GM19240 (cell line): Measurements from ENCODE around the gene TMEM271.

ENCODE experiments used
- DNase-seq: peaks from one replicate; pipeline ENCODE4 v3.0.0; 2011; ENCODE audit warnings: low spot score; ENCODE audit not compliant: insufficient read length

Gene TMEM271, protein sequence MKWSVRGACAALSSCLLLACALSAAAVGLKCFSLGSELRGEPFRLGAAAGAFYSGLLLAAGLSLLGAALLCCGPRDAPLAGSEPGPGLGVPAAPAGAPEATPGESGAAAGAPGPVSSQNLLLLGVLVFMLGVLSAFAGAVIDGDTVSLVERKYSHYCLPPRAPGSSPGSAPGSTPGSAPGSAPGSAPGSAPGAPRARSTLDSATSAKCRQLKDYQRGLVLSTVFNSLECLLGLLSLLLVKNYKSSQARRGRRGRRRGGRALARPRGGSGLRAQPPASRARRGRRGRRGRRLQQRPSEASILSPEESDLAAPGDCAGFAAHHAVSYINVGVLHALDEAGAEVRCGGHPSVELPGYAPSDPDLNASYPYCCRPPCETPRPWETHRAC

DNA sequence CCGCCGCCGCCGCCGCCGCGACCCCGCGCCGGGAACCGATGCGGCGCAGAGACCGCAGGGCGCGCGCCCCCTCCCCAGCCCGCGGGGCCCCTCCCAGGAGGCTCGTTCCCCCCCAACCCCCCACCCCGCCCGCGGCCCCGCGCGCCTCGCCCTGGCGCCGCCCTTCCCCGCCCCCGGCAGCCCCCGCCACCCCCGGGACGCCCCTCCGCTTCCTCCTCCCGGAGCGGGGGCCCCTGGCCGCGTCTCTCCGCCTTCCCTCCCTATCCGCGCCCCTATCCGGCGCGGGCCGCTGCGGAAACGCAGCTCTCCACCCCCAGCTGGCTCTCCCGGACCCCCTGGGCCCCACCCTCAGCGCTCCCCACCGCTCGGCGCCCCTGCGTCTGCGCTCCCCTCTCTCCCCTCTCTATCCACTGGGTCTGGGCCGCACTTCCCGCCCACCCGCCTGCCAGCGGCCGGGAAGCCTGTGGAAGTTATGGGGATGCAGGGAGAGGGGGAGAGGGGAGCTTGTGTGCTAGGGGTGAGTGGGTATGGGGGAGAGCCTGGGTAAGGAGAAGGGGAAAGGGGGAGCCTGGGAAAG lies at the start of gene TMEM271:
Gene TMEM271, minus strand, starts transcription at position 51 of the 577 bp plus-strand sequence. CDS start 233 bp downstream, outside the sequence.
- no peak for DNase-seq

DNA sequence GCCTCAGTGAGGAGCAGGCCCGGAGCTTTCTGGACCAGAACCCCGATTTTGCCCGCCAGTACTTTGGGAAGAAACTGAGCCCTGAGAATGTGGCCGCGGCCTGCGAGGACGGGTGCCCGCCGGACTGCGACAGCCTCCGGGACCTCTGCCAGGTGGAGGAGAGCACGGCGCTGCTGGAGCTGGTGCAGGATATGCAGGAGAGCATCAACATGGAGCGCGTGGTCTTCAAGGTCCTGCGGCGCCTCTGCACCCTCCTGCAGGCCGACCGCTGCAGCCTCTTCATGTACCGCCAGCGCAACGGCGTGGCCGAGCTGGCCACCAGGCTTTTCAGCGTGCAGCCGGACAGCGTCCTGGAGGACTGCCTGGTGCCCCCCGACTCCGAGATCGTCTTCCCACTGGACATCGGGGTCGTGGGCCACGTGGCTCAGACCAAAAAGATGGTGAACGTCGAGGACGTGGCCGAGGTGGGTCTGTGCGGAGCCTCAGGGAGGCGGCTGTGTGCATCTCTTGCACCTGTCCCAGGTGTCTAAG lies 49.6 kb upstream of the TMEM271 start:
- DNase-seq = no peak

DNA sequence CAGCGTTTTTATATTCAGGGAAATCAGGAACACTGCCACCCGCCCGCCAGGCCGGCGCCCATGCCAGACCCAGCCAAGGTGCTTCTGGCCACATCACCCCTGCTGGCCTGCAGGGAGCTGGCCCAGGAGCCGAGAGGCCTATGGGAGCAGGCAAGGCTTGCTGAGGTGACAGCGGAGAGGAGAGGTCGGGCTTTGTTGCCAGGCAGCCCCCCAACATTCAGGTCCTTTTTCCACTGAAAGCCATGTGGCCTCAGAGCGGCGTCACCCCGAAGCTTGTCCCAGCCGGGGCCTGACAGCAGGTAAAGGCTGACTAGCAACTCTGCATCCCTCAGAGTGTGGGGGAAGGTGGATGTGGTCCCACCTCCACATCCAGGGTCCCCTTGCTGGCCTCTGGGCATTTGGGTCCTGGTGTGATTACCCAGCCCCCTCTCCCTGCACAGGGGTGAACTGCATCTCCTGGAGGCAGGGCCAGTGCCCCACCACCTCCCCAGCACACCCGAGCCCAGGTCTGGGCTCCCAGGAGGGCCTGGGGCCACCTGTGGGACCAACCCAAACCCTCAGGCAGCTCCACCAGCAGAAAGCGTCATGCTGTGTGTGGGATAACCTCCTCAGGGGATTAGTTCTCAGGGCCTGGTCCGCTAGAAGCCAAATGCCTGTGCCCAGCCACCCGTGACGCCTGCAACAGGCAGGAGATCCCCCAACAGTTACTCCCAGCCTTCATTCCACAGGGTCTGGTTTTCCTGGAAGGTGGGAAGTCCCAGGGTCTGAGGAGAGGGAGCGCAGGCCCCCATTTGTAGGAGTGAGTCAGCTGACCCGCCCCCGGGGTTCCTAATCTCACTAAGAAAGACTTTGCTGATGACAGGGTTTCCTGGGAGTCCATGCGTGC lies 48.9 kb upstream of the TMEM271 start, which contains the start of gene PDE6B:
Gene PDE6B, plus strand, starts transcription at position 869 of the 886 bp plus-strand sequence. CDS start 54 bp downstream, outside the sequence.
- no peak for DNase-seq

DNA sequence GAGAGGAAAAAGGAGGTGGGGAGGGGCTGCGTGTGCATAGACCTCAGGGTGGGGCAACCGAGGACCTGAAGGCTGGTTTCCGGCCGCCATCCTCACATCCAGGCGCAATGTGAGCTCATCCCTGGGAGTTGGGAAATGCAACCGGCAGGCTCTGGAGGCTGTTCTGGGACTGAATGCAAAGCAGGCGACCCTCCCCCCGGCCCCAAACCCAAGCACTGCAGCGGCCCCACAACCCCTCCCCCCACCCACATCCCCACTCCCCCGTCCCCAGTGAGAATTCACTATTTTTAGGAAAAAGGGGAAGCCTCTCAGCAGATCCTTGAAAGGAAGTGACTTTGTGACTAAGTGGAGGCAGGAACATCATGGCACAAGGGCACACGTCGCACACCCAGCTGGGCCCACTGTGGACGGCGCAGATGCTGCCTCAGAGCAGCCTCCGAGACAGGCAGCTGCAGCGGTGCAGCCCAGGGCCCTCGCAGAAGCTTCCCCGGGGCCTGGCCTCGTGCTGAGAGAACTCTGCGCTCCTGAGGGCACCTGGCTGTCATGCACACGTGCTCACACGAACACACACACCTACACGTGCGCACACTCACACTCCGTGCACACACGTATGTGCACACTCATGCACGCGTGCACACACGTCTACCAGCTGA lies 47.9 kb upstream of the TMEM271 start:
- DNase-seq = no peak

DNA sequence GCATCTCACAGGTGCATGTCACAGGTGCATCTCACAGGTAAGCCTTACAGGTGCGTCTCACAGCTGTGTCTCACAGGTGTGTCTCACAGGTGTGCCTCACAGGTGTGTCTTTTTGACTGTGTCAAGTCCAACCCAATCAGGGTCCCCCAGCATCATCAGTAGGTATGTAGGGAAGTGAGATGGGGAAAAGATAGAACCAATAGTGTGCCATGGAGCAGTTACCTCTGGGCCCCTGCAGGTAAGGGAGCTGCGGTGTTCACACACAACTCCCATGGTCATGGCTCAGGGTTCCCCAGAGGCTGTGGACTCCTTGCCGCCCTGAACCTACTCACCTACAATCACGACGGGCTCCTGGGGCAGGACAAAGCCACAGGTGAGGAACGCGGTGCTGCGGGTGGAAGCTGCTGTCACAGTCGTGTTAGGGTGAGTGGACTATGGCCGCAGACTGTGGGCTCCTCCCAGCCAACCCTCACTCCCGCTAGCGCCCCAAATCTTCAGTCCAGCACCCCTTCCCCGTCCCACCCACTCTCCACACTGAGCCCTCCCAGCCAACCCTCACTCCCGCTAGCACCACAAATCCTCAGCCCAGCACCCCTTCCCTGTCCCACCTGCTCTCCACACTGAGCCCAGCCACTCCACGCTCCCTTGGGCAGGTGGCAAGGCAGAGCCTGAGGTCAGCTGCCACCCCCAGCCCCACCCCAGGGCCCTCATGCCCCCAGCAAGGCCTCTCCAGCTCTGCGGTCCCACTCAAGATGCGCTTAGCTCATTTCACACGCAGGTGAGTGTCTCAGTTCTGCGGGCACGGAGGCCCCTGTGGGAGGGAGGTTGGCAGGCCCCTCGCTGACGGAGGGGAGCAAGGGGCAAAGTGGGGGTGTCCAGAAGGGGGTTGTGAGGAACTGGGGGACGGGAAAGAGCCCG lies 47.2 kb upstream of the TMEM271 start:
- DNase-seq = no peak

DNA sequence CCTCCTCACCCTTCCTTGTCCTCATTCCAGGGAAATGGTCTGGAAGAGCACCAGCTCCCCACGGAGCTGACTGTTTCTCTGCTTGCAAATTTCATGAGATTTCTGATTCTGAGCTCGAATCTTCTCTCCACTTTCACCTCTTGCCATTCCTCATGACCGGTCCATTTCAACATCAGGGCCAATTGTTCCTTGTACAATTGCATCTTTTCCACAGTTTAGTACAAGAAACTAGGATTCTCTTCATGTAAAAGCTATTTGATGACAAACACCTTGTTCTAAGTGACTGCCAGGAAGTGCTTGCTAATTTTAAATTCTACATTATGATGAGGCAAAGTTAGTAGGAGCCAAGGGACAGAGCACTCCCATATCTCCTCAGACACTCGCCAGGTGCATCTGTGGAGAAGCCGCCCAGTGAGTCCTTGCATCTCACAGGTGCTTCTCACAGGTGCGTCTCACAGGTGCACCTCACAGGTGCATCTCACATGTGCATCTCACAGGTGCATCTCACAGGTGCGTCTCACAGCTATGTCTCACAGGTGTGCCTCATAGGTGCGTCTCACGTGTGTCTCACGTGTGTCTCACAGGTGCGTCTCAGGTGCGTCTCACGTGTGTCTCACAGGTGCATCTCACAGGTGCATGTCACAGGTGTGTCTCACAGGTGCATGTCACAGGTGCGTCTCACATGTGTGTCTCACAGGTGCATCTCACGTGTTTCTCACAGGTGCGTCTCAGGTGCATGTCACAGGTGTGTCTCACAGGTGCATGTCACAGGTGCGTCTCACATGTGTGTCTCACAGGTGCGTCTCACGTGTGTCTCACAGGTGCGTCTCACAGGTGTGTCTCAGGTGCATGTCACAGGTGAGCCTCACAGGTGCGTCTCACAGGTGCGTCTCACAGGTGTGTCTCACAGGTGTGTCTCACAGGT lies 46.2 kb upstream of the TMEM271 start:
- DNase-seq = no peak

DNA sequence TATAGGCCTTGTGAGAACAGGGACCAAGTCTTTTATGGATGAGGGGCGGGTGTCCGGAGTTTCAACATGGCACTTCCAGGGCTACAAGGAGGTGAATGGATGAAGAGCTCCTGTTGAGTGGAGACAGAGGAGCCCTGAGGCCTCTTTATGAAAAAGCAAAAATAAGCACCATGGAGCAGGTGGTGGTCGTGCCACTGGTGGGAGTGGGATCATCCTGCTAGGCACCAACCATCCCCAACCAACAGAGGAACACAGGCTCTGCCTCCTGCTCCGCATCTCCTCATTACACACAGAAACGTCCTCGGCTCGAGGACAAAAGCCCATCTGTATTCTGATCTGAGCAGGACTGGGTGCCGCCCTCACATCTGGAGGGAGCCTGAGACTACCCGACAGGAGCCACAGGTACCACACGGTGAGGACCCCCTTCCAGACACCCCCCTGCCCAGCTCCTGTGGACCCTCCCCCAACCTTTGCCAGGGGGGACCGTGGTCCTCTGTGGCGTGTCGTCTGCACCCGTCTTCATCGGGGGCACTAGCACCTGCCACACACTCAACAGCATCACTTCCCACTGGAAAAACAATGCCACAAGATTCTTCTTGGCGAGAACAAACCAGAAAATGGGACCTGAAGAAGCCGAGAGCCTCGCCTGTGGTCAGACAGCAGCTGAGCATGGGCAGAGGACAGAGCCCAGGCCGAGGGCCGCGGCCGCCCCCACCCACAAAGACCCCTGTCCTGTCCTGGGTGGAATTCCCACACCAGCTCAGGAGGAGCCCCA lies 45.4 kb upstream of the TMEM271 start:
- no peak for DNase-seq

DNA sequence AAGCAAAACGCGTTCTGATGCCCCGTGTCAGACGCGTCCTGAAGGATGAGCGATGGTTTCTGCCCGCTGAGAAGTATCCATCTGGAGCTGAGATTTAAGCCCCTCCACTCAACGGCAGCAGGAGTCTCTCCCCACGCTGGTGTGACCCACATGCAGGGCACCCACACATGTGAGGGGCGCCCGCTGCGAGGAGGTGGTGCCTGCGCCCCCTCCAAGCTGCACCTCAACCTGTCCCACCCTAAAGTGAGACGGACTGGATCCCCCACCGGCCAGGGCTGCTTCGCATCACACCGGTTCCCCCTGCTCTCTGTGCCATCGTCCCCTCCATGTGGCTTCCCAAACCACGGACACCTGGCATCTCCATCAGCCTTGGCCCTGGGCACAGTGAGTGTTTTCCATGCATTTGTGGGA lies 44.8 kb upstream of the TMEM271 start:
- DNase-seq = no peak

DNA sequence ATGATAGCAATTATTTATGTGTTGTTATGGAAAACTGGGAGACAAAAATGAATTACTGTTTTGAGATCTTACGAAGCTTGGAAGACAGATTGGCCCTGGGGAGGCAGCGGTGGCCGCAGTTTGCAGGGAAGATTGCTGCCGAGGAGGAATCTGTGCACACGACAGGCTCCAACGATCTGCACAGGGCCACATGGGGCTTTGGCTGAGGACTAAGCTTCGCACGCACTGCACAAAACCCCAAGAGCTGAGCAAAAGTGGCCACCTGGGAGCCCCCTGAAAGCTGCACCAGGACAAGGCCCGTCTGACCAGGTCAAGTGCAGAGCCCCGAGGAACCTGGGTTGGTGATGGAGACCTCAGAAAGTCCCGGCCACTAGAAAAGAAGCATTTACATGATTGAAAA lies 44.1 kb upstream of the TMEM271 start:
- no peak for DNase-seq

DNA sequence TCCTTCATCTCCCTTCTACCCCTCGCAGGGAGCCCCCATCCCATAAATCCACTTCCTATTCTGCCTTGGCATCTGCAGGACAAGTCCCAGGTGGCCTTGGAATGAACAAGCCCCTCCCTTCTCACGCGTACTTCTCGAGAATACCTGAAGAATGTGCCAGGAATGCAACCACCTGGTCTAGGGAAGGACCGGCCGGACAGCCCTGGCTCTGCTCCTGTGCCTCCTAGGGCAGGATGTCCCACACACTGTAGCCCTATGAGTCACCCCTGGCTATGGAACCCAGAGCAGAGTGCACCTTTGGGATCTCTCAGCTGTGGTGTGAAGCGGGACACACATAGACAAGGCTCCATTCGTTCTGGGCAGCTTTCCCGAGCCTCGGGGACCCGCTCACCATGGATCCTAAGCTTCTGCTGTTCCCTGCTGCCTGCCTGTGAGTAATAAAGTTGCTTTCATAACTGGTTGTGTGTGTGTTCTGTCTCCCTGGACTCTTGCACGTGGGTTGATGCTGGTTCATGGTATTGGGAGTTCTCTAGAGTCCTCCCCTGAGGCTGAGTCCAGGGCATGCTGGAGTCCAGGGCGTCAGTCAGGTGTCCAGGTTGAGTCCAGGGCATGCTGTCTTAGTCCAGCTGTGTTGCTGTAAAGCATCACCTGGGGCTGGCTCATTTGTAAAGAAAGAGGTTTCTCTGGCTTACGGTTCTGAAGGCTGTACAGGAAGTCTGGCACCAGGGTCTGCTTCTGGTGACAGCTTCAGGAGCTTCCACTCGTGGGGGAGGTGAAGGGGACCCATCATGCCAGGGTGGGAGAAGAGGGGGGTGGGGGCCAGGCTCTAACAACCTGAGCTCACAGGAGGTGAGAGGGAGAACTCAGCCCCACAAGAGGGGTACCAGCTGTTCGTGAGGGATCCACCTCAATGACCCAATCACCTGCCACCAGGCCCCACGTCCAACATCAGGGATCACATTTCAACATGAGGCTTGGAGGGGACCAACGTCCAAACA lies 41.8 kb upstream of the TMEM271 start:
- no peak for DNase-seq

DNA sequence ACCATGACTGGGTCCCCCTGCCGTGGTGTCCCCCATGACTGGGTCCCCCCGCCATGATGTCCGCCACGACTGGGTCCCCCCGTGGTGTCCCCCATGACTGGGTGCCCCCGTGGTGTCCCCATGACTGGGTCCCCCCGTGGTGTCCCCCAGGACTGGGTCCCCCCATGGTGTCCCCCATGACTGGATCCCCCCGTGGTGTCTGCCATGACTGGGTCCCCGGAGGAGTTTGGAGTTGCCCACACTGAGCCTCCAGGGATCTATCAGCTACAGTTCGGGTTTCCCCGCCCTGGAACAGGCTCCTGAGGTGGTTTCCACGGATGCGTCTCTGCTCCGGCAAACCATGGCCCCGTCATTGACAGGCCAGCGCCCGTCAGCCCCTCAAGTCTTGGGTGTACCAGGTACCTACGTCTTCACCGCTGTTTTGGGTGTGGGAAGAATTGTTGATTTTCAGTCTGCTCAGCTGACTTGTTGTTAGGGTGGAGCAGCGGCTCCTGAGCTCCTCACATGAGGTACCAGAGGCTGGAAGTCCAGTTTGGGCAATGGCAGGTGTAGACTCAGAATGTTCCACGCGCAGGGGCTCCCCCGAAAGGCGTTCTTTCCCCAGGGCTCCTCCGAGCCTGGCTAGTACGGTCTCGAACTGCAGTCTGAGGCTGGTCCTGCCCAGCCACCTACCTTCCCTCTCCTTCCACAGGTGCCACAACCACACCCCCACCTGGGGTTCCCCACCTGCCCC lies 41.0 kb upstream of the TMEM271 start:
- DNase-seq = no peak

DNA sequence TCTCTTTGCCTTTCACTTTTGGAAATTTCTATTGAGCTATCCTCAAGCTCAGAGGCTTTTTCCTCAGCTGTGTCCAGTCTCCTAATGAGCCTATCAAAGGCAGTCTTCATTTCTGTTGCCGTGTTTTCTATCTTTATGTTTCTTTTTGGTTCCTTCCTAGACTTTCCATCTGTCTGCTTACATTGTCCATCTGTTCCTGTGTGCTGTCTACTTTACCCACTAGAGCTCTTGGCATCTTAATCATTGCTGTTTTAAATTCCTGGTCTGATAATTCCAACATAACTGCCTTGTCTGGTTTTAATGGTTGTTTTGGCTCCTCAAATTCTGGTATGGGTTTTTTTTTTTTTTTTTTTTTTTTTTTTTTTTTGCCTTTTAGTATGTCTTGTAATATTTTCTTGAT lies 40.0 kb upstream of the TMEM271 start:
- no peak for DNase-seq

DNA sequence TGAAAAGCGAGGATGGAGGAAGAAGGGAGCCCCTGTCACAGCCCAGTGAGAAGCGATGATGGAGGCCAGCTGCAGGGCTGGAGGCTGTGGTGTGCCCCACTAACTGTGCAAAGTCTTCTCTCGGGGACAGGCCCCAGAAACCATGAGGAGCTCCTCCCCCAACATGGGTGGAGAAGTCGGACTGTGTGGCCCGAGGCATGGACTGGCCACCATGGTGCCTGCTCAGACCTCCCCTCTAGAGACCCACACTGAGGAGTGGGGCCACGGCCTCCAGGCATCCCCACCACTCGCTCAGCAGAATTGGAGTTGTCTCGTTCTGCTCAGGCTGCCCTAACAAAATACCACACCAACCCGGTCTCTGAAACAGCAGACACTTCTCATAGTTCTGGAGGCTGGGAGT lies 37.0 kb upstream of the TMEM271 start:
- DNase-seq = no peak

DNA sequence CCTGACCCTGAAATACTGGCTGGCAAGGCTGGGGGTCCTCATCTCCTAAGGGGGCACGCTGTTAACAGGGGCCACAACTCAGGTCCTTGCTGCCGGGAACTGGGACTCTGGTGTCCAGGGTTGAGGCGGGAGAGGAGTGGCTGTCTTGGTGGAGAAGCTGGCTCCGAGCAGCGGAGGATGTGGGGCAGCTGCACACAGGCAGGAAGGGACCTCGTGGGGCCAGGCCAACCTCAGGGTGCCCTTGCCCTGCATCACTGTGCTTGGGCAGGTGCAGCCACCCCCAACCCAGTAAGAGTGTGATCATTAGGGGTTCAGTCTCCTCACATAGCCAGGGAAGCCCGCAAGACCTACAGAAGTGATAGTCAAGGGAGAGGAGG lies 36.6 kb upstream of the TMEM271 start:
- no peak for DNase-seq

DNA sequence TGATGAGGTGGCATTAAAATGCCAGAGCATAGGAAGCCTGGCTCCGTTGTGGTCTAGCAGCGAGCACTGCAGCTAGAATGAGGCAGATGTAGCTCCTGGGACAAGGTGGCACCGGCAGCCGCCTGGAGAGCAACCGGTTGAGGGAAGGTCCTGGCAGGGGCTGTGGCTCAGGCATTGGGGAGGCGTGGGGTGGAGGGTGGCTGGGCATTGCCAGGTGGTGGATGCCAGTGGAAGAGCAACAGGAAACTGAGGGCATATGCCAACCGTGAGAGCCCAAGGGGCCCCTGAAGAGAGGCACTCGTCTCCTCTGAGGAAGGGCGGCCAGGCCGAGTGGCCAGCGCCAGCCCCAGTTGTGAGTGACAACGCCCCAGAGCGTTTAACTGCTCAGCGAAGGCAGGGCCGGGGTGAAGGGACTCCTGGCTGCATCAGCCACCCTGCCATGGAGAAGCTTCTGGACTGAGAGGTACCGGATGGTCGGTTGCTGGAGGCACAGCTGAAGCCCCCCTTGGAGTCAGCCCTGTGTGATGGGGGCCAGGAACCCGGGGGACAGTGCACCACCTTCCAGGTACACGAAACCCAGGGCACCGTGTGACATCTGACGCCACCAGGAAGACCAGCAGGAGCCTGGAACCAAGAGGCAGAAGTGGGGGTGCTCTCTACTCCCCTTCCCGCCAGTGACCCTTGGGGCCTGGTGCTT lies 36.1 kb upstream of the TMEM271 start:
- DNase-seq = no peak
